Measurements from ENCODE around the gene IBSP. TPM values are rescaled to one million over a fixed set of nuclear protein-coding genes. Genes with fewer than 3 reads are reported as not detected.

The IBSP gene
- total RNA-seq, 2 experiments from 2014 or later: not detected

GRCh38 chr4:87857789-87858188 is 58.4 kb downstream of the IBSP start:
- CTCF ChIA-PET: interaction anchor here (1.1 to 2.2 kb wide), 3 partner anchors 9 to 354 kb away, joined by 6 to 9 read pairs (median 7); no protein-coding TSS in a partner anchor
- intact Hi-C loops (cut with micrococcal nuclease): no loop called here
- Mint-ChIP-seq H3K36me3 (no peaks in the 10 kb centered on the region), H3K9me3 (no peaks in the 10 kb centered on the region), H3K4me3 (no peak overlapping the region), H3K27me3 (peaks cover 17% of the 10 kb centered on the region), H3K4me1 (ENCODE audit: low read depth) (no peaks in the 10 kb centered on the region), H3K27ac (no peak overlapping the region)
- no peak for DNase-seq
- POLR2A ChIA-PET: no interaction called here

Other genes starting within 250 kb of the IBSP start
- not detected for gene DSPP, start 191.0 kb upstream of the IBSP start, total RNA-seq
- gene DMP1, start 149.3 kb upstream of the IBSP start, total RNA-seq: not detected
- gene MEPE, start 33.4 kb downstream of the IBSP start, total RNA-seq: not detected
- under 1 TPM in 1 of 2 experiments, not detected in 1; 0.45 TPM for gene SPP1, start 176.2 kb downstream of the IBSP start, total RNA-seq
- gene PKD2, start 208.1 kb downstream of the IBSP start, total RNA-seq: 1 to 10 TPM; 4.0 to 4.2 TPM

Measured in activated CD4-positive, alpha-beta memory T cell treated with anti-CD3 and anti-CD28 coated beads for 36 hours (primary cell).